GM18517 (cell line): ENCODE measurements around the gene ADGRE3.
"Not testable (repeated sequence)": the region's sequence is repeated elsewhere in the genome, so short reads cannot be mapped to it uniquely, and the experiment has no call there.

Experiments used
- ATAC-seq: cut with Tn5 transposase; IDR thresholded peaks from one replicate; pipeline ENCODE4 v1.9.1; 2021; ENCODE audit warnings: mild to moderate bottlenecking, moderate library complexity; ENCODE audit not compliant: unreplicated experiment

ADGRE3 gene

GRCh38 chr19:14669940-14670339, 4.7 kb downstream of the ADGRE3 start:
- ATAC-seq, result no peak

DNA sequence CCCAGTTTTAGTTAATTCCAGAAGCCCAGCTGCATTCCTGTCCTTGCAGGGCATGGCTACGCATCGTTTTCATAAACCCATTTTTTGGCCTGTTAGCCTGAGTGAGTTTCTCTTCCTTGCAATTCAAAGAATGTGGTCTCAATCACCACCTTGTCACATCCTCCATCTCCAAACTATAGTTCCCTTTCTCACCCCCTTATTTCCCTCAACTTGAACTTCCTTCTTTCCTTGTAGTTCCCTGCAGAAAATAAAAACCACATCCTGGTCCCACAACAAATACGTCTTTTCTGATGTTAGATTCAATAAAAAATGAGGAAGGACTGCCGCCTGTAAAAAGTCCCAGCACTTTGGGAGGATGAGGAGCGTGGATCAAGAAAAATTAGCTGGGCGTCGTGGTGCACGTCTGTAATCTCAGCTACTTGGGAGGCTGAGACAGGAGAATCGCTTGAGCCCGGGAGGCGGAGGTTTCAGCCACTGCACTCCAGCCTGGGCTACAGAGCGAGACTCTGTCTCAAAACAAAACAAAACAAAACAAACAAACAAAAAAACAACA, 13.2 kb downstream of the ADGRE3 start:
- no peak for ATAC-seq

DNA sequence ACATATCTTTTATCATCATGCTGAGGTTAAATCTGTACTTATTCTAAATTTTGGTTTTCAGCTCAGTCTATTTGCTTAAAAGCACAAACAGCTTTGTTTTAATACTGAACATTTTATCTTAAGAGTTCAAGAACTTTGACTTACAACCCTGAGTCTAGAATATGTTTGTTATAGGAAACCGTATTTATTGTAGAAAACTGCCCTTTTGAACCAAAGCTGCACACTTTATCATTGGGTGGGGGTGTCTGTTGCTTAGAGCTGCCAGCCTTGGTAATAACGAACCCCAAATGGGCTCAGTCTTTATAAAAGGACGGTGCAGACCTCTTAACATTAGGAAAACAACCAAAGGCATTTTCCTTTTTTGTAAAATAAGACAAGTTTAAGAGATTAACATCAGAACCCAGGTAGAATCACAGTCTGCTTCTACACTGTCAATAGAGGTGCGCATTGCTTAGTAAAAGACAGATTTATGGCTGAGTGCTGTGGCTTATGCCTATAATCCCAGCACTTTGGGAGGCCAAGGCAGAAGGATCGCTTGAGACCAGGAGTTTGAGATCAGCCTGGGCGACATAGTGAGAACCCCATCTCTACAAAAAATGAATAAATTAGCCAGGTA, 14.7 kb downstream of the ADGRE3 start:
- ATAC-seq, result no peak

DNA sequence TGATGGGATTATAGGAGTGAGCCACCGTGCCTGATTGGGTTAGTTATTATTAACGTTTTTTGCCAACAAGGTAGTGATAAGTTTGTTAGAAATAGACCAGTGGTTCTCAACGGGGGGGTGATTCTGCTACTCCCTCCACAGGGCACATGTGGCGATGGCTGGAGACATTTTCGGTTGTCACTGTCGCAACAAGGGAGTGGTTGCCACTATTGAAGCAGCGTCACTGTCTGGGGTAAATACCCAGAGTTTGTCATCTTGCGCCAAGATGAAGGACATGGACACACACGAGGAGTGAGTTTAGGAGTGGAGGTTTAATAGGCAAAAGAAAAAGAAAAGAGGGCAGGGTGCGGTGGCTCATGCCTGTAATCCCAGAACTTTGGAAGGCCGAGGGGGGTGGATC, 18.9 kb downstream of the ADGRE3 start:
- ATAC-seq, result no peak

- ATAC-seq, result no peak
Measured at GRCh38 chr19:14654786-14655560, 19.7 kb downstream of the ADGRE3 start.

DNA sequence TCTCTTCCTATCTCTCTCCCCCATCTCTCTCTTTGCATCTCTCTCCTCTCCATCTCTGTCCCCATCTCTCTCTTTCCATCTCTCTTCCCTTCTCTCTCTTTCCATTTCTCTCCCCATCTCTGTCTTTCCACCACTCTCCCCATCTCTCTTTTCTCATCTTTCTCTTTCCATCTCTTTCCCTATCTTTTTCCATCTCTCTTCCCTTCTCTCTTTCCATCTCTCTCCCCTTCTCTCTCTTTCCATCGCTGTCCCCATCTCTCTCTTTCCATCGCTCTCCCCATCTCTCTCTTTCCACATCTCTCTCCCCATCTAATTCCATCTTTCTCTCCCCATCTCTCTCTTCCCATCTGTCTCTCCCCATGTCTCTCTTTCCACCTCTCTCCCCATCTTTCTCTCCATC, 24.5 kb downstream of the ADGRE3 start:
- no peak for ATAC-seq

GRCh38 chr19:14649020-14649419, 25.6 kb downstream of the ADGRE3 start:
- ATAC-seq, result no peak

DNA sequence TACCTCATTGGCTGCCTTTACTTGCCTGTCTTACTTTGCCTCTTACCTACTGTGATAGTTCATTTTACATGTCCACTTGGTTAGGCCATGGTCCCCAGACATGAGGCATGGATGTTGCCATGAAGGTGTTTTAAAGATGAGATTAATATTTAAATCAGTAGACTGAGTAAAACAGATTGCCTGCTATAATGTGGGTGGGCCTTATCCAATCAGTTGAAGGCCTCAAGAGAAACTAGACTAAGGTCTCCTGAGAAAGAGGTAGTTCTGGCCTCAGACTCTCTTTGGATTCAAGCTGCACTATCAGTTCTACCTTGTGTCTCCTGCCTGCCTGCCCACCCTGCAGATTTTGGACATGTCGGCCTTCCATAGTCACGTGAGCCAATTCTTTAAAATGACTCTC, 26.1 kb downstream of the ADGRE3 start:
- ATAC-seq, result no peak

DNA sequence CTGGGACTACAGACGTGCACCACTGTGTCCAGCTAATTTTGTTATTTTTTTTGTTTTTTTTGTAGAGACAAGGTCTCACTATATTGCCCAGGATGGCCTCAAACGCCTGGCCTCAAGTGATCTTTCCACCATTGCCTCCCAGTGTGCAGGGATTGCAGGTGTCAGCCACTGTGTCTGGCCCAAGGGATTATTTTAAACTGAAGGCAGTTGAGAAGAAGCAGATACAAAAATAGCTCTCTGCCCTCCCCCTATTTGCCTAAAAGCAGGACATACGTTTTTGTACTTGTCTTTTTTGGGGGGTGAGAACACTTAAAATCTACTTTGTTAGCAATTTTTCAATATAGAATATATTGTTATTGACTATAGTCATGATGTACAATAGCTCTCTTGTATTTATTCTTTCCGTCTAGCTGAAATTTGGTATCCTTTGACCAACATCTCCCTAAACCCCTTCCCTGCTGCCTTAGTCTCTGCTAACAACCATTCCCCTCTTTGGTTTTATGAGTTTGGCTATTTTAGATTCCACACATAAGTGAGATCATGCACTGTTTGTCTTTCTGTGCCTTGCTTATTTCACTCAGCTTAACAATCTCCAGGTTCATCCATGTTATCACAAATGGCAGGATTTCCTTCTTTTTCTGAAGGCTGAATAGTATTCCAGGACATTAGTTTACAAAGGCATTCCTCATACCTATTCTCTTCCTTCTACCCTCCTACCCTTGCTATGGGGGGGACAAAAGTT, 34.9 kb downstream of the ADGRE3 start:
- no peak for ATAC-seq

DNA sequence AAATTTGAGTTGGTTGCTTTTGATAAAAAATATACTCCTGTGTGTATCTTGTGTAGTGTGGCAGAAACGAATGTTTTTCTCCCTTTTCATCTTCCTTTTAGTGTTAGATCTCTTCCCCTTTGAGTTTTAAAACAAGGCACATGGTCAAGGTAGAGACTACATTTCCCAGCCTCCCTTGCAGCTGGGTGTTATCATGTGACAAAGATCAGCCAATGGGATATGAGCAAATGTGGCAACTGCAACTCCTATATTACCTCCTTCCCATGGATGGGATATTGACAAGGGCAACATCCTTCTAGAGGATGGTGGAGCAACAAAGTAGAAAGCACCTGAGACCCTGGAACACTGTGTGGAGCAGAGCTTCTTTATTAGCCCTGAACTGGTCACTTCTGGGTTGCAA, 42.4 kb downstream of the ADGRE3 start:
- ATAC-seq, result no peak

DNA sequence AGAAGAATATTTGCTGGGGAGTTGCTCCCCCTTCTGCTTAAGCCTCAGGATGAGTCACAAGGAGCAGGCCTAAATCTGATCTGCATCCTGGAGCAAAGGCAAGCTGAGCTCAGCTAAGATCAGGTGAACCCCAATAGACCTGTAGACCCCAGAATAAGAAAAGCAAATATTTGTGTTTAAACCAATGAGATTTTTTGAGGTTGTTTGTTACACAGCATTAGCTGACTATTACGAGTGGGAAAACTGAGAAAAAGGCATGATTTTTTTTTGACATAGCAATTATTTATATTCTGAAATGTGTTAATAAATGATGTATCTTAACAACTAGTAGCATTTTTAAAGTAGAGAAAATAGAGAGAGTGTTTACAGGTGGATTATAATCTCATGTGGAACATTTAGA, 45.1 kb downstream of the ADGRE3 start:
- ATAC-seq, result no peak

GRCh38 chr19:14624491-14624890, 50.2 kb downstream of the ADGRE3 start:
- not testable (repeated sequence) for ATAC-seq

- no peak for ATAC-seq
Measured at GRCh38 chr19:14619404-14619803, 55.2 kb downstream of the ADGRE3 start.

- ATAC-seq, result no peak
Measured at GRCh38 chr19:14616407-14616806, 58.2 kb downstream of the ADGRE3 start.

DNA sequence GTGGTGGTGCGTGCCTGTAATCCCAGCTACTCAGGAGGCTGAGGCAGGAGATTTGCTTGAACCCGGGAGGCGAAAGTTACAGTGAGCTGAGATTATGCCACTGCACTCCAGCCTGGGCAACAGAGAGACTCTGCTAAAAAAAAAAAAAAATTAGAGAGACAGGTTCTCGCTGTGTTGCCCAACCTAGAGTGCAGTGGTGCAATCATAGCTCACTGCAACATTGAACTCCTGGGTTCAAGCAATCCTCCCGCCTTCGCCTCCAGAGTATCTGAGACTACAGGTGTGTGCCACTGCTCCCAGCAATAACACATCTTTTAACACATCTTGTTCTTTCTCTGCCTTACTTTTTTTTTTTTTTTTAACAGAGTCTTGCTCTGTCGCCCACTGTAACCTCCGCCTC, 59.0 kb downstream of the ADGRE3 start:
- no peak for ATAC-seq

GRCh38 chr19:14614099-14614412, 60.6 kb downstream of the ADGRE3 start:
- ATAC-seq, result no peak

GRCh38 chr19:14613399-14614098, 61.1 kb downstream of the ADGRE3 start:
- not testable (repeated sequence) for ATAC-seq

- ATAC-seq, result no peak
Measured at GRCh38 chr19:14612657-14613056, 62.0 kb downstream of the ADGRE3 start.

DNA sequence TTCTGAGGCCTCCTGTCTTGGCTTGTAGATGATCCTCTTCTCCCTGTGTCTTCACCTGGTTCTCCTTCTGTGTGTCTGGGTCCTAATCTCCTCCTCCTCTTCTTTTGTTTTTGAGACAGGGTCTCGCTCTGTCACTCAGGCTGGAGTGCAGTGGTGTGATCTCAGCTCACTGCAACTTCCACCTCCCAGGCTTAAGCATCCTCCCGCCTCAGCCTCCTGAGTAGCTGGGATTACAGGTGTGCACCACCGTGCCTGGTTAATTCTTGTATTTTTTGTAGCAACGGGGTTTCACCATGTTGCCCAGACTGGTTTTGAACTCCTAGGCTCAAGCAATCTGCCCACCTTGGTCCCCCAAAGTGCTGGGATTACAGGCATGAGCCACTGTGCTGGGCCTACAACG, 62.4 kb downstream of the ADGRE3 start:
- not testable (repeated sequence) for ATAC-seq

DNA sequence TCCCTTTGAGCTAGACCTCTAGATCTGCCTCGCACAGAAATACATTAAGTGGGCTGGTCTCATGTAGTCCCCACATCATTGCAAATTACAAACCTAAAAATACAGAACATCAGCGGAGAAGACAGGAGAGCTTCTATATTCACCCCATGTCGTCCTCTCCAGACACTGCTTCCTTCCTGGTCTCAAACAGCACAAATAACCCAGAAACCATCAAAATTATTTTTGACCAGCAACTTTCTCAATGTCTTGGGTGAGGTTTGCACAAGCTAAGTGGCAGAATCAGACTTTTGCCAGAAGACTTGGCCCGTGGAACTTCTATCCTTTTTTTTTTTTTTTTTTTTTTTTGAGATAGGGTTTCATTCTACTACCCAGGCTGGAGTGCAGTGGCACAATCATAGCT, 63.6 kb downstream of the ADGRE3 start:
- no peak for ATAC-seq

- ATAC-seq, result no peak
Measured at GRCh38 chr19:14606627-14607026, 68.0 kb downstream of the ADGRE3 start.
